Central memory CD8-positive, alpha-beta T cell (primary cell): ENCODE measurements around the gene LRRK1.

Experiments
- ATAC-seq: fragments of 150-1000 bp; cut with Tn5 transposase; replicated peaks from 2 replicates; pipeline ENCODE4 v1.10.0; 2022; ENCODE audit warnings: mild to moderate bottlenecking, moderate FRiP score, moderate number of reproducible peaks; ENCODE audit not compliant: poor library complexity, severe bottlenecking; ENCODE audit errors: extremely low read depth
- DNase-seq, 2 donors: peaks; one replicate each; pipeline ENCODE4 v3.0.0; 2021; ENCODE audit warnings: low spot score in 2 of 2
- H3K27ac Mint-ChIP-seq: one replicate; pipeline ENCODE4 v1.8.0; 2022; ENCODE audit warnings: low read depth, mild to moderate bottlenecking, moderate library complexity, mixed read lengths
- H3K27me3 Mint-ChIP-seq: one replicate; pipeline ENCODE4 v1.8.0; 2022; ENCODE audit warnings: mixed read lengths
- H3K36me3 Mint-ChIP-seq: one replicate; pipeline ENCODE4 v1.8.0; 2022; ENCODE audit warnings: mild to moderate bottlenecking, moderate library complexity, mixed read lengths; ENCODE audit not compliant: insufficient read depth
- H3K4me1 Mint-ChIP-seq: one replicate; pipeline ENCODE4 v1.8.0; 2022; ENCODE audit warnings: mixed read lengths
- H3K4me3 Mint-ChIP-seq: one replicate; pipeline ENCODE4 v1.8.0; 2022; ENCODE audit warnings: mild to moderate bottlenecking, moderate library complexity, mixed read lengths
- H3K9me3 Mint-ChIP-seq: one replicate; pipeline ENCODE4 v1.8.0; 2022; ENCODE audit warnings: mixed read lengths

LRRK1 gene

DNA sequence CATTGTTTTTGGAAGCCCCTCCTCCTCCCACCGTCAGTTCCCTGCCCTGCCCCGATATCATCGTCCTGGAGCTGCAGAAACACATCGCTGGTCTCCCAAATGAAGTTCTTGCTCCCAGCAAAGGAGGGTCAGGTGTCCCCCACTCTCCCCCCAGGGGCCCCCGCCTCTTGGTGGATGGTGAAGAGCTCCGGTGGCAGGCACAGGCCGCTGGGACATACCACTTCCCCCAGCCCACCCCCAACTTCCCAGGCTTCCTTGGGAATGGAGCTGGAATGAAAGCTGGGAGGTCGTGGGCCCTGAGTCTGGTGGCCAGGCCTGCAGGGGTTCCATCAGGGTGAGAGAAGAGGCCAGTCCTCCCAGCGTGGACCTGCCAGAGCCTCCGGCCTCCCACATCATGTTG lies 195.0 kb downstream of the LRRK1 start:
- Mint-ChIP-seq H3K36me3 (no peaks in the 10 kb centered on the region), H3K27me3 (no peaks in the 10 kb centered on the region), H3K27ac (no peak overlapping the region), H3K4me3 (no peak overlapping the region), H3K4me1 (no peaks in the 10 kb centered on the region), H3K9me3 (no peaks in the 10 kb centered on the region)
- ATAC-seq (no peak), DNase-seq (no peak)

GRCh38 chr15:101114610-101115009 lies 195.5 kb downstream of the LRRK1 start:
- Mint-ChIP-seq H3K9me3 (no peaks in the 10 kb centered on the region), H3K4me1 (no peaks in the 10 kb centered on the region), H3K27ac (no peak overlapping the region), H3K27me3 (no peaks in the 10 kb centered on the region), H3K36me3 (no peaks in the 10 kb centered on the region), H3K4me3 (no peak overlapping the region)
- no peak for DNase-seq
- no peak for ATAC-seq

- no peaks in the 10 kb centered on the region for H3K9me3 Mint-ChIP-seq
- DNase-seq: no peak
- ATAC-seq: no peak
- H3K36me3 Mint-ChIP-seq: no peaks in the 10 kb centered on the region
- H3K27ac Mint-ChIP-seq: no peak overlapping the region
- H3K27me3 Mint-ChIP-seq: no peaks in the 10 kb centered on the region
- H3K4me3 Mint-ChIP-seq: no peak overlapping the region
- no peaks in the 10 kb centered on the region for H3K4me1 Mint-ChIP-seq
These were observed 196.2 kb downstream of the LRRK1 start for GRCh38 chr15:101115393-101115785.

DNA sequence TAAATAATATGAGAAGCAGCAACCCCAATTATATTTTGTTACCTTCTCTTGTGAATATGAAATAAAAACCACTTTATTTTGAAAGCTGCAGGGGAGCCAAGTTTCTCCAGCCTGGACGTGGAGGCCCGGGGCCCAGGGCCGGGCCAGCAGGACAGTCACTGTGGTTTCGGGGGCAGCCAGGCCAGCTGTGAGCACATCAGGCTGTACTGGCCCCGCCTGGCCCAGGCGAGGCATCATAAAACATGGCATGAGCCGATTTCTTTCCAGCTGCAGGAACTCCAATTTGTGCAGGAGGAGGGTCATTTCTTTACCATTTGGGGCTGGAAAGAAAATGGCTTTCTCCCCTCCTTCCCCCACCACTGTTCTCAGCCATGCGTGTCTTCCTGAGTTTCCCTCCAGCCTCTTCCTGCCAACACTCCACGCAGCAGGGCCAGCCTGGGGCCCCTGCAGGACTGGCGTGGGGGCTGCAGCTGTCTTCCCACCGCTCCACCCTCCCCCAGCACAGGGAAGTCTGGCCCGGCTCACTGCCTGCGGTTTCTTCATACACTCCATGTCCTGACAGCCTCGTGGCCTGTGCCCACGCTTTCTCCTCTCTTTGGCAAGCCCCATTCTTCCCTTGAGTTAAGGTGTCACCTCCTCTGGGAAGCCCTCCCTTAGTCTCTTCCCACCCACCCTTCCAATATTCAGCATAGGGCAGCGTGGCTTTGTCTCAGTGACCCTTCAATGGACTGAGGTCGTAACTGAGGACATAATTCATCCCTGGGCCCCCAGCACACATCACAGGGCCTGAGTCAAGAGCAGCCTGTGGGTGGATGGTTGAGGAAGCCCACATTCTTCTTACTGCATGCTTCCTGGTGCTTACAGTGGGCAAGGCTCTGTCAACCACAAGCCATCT lies 196.9 kb downstream of the LRRK1 start:
- Mint-ChIP-seq H3K9me3 (no peaks in the 10 kb centered on the region), H3K4me3 (no peak overlapping the region), H3K36me3 (no peaks in the 10 kb centered on the region), H3K4me1 (no peaks in the 10 kb centered on the region), H3K27me3 (no peaks in the 10 kb centered on the region), H3K27ac (no peak overlapping the region)
- ATAC-seq (no peak), DNase-seq (no peak)

- no peaks in the 10 kb centered on the region for H3K27me3 Mint-ChIP-seq
- no peak for DNase-seq
- H3K27ac Mint-ChIP-seq: no peak overlapping the region
- ATAC-seq: no peak
- no peaks in the 10 kb centered on the region for H3K9me3 Mint-ChIP-seq
- H3K36me3 Mint-ChIP-seq: no peaks in the 10 kb centered on the region
- H3K4me3 Mint-ChIP-seq: no peak overlapping the region
- no peaks in the 10 kb centered on the region for H3K4me1 Mint-ChIP-seq
These were observed 197.5 kb downstream of the LRRK1 start for GRCh38 chr15:101116681-101116976.

DNA sequence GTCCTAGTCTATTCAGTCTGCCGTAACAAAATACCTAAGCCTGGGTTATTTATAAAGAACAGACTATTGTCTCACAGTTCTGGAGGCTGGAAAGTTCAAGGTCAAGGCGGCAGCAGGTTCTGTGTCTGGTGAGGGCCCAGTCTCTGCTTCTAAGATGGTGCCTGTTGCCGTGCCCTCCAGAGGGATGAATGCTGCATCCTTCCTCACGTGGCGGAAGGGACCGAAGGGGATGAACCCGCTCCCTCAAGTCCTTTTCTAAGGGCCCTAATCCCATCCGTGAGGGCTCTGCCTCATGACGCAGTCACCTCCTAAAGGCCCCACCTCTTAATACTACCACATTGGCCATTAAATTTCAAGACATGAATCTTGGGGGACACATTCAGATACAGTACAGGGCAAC lies 199.0 kb downstream of the LRRK1 start:
- Mint-ChIP-seq H3K27ac (no peak overlapping the region), H3K36me3 (peaks cover 1% of the 10 kb centered on the region), H3K9me3 (no peaks in the 10 kb centered on the region), H3K27me3 (no peaks in the 10 kb centered on the region), H3K4me1 (peaks cover 8% of the 10 kb centered on the region), H3K4me3 (no peak overlapping the region)
- DNase-seq (no peak), ATAC-seq (no peak)

DNA sequence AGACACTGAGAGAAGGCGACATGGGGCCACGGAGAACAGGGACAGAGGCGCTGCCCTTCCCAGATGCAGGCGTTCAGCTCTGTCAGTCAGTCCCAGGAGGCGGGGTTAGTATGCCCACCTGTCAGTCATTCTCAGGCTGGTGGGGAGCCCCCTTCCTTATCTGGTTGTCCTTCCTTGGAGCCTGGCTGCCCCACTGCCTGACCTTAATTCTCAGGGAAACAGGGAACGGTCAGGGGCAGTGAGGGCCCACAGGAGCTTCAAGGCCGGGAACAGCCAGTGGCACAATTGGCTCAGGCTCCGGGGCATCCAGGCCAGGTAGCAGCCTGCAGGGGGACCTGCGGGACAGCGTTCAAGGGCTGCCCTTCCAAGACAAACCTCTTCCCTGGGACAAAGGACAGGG lies 199.5 kb downstream of the LRRK1 start:
- Mint-ChIP-seq H3K36me3 (peaks cover 3% of the 10 kb centered on the region), H3K4me3 (no peak overlapping the region)

GRCh38 chr15:101119181-101119580 lies 200.0 kb downstream of the LRRK1 start:
- Mint-ChIP-seq H3K36me3 (peaks cover 3% of the 10 kb centered on the region), H3K4me3 (no peak overlapping the region), H3K27me3 (no peaks in the 10 kb centered on the region), H3K9me3 (no peaks in the 10 kb centered on the region), H3K4me1 (peaks cover 19% of the 10 kb centered on the region), H3K27ac (no peak overlapping the region)
- DNase-seq (no peak), ATAC-seq (no peak)

More for the DNA sequence above, 199.5 kb downstream of the LRRK1 start:
- Mint-ChIP-seq H3K4me1 (peaks cover 13% of the 10 kb centered on the region), H3K9me3 (no peaks in the 10 kb centered on the region), H3K27me3 (no peaks in the 10 kb centered on the region), H3K27ac (no peak overlapping the region)
- ATAC-seq: no peak
- no peak for DNase-seq
